NB4 (cell line): ENCODE results near the gene TNKS1BP1.

ENCODE experiments used
- DNase-seq: peaks from one replicate; pipeline ENCODE4 v3.0.0; 2010; ENCODE audit warnings: low read depth
- H3K4me3 ChIP-seq: one replicate; pipeline ENCODE4 v1.5.1; 2011; ENCODE audit warnings: mild to moderate bottlenecking, low read depth, low read length, moderate library complexity
- MAX ChIP-seq: IDR thresholded peaks from 2 replicates; pipeline ENCODE4 v1.6.1; 2011; ENCODE audit warnings: low read depth, low read length
- MYC ChIP-seq: IDR thresholded peaks from 2 replicates; pipeline ENCODE4 v1.6.1; 2011; ENCODE audit warnings: low read depth, low read length
- POLR2A ChIP-seq: IDR thresholded peaks from 2 replicates; pipeline ENCODE4 v1.6.1; 2011; ENCODE audit warnings: mild to moderate bottlenecking; ENCODE audit not compliant: insufficient read length; ENCODE audit errors: extremely low read depth
- TF ChIP-seq, protein P1 (sequence below): IDR thresholded peaks from one replicate; pipeline ENCODE4 v1.5.1; 2012; ENCODE audit warnings: low read depth, low read length

Gene TNKS1BP1

GRCh38 chr11:57311109-57311936 lies 13.4 kb downstream of the TNKS1BP1 start:
- TF ChIP-seq MYC, result no peak
- TF ChIP-seq POLR2A, result no peak
- TF ChIP-seq, protein P1, sequence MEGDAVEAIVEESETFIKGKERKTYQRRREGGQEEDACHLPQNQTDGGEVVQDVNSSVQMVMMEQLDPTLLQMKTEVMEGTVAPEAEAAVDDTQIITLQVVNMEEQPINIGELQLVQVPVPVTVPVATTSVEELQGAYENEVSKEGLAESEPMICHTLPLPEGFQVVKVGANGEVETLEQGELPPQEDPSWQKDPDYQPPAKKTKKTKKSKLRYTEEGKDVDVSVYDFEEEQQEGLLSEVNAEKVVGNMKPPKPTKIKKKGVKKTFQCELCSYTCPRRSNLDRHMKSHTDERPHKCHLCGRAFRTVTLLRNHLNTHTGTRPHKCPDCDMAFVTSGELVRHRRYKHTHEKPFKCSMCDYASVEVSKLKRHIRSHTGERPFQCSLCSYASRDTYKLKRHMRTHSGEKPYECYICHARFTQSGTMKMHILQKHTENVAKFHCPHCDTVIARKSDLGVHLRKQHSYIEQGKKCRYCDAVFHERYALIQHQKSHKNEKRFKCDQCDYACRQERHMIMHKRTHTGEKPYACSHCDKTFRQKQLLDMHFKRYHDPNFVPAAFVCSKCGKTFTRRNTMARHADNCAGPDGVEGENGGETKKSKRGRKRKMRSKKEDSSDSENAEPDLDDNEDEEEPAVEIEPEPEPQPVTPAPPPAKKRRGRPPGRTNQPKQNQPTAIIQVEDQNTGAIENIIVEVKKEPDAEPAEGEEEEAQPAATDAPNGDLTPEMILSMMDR, result no peak
- TF ChIP-seq MAX, result no peak
- peak overlapping the region; percentile 11 for H3K4me3 ChIP-seq
- DNase-seq, result peak; percentile 97

GRCh38 chr11:57310630-57311086 lies 14.1 kb downstream of the TNKS1BP1 start:
- peak; percentile 48 for DNase-seq
- peak overlapping the region; percentile 11 for H3K4me3 ChIP-seq
- TF ChIP-seq POLR2A (no peak), MAX (no peak), MYC (no peak)
- TF ChIP-seq, protein P1, result no peak

DNA sequence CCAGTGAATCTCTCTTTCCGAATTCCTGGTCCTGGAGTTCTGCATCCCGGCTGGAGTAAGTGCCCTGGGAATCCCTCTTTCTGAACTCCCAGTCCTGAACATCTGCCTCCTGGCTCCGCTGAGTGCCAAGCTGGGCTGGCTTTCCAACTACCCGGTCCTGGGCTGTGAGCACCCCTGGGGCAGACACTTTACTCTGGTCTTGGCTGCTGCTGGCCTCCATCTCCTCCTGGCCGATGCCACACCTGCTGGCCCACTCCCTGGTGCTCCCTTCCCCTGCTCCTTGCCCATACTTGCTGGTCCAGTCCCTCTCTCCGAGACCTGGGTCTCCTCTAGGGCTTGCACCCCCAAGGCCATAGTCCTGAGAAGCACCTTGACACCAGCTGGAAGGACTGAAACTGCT lies 14.7 kb downstream of the TNKS1BP1 start:
- H3K4me3 ChIP-seq, result no peak overlapping the region
- no peak for DNase-seq

GRCh38 chr11:57309106-57310059 lies 15.4 kb downstream of the TNKS1BP1 start:
- no peak overlapping the region for H3K4me3 ChIP-seq
- no peak for TF ChIP-seq POLR2A
- TF ChIP-seq MYC, result no peak
- TF ChIP-seq, protein P1, result no peak
- no peak for TF ChIP-seq MAX
- no peak for DNase-seq

More for the DNA sequence above, 14.7 kb downstream of the TNKS1BP1 start:
- no peak for TF ChIP-seq MYC
- TF ChIP-seq, protein P1, result no peak
- TF ChIP-seq POLR2A, result no peak
- TF ChIP-seq MAX, result no peak

- no peak overlapping the region for H3K4me3 ChIP-seq
- no peak for DNase-seq
- TF ChIP-seq MAX, result no peak
- TF ChIP-seq, protein P1, result no peak
These were observed 16.2 kb downstream of the TNKS1BP1 start for GRCh38 chr11:57308426-57309060.
